ENCODE results near the gene YARS1. TPM values are rescaled to one million over a fixed set of nuclear protein-coding genes. Genes with fewer than 3 reads are reported as not detected.

Gene YARS1
- total and polyA plus RNA-seq, 7 experiments from 2014 or later: 48.6 to 175 (median 85.4) TPM

- Histone ChIP-seq H3K4me1 (ENCODE audit: control insufficient read depth in 2 of 2, insufficient read depth in 2 of 2, low read length in 2 of 2) (no peaks in the 10 kb centered on the region), H3K9me3 (ENCODE audit: control insufficient read depth in 2 of 3, low read length in 3 of 3) (no peaks in the 10 kb centered on the region), H3K27me3 (ENCODE audit: control insufficient read depth in 2 of 2, insufficient read depth in 2 of 2, low read length in 2 of 2) (no peaks in the 10 kb centered on the region), H3K4me3 (ENCODE audit: low read length) (no peak overlapping the region), H3K27ac (ENCODE audit: low read depth, low read length) (no peak overlapping the region), H3K36me3 (ENCODE audit: control insufficient read depth in 2 of 3, insufficient read depth in 3 of 3, low read length in 3 of 3) (no peaks in the 10 kb centered on the region)
- POLR2A ChIA-PET: no interaction called here
- Mint-ChIP-seq H3K27me3 (peaks cover 0 to 19% (median 7%) of the 10 kb centered on the region in 5 donors), H3K27ac (no peak overlapping the region), H3K4me1 (peaks cover 0 to 17% (median 6%) of the 10 kb centered on the region in 7 donors), H3K36me3 (peaks cover 0 to 1% (median 0%) of the 10 kb centered on the region in 5 donors), H3K9me3 (peaks cover 0 to 2% (median 0%) of the 10 kb centered on the region in 11 donors), H3K4me3 (peak overlapping the region in 1 of 10 donors; percentile 33)
- CTCF ChIA-PET: interaction anchor here (1.1 kb wide), 1 partner anchor 15 kb away, joined by 3 read pairs; no protein-coding TSS in a partner anchor
- intact Hi-C loops (cut with micrococcal nuclease): no loop called here
- DNase-seq (no peak), ATAC-seq (no peak)
Measured at GRCh38 chr1:32725615-32725982, 91.6 kb downstream of the YARS1 start.

Other genes with a start within 250 kb of the YARS1 start
- gene ZBTB8OS, start 166.8 kb downstream of the YARS1 start, total RNA-seq: 10 to 100 TPM; 35.5 to 58.8 (median 47.4) TPM
- gene ZBTB8OS, start 166.8 kb downstream of the YARS1 start, polyA plus RNA-seq: 10 to 100 TPM; 49.8 to 65.9 TPM
- gene RBBP4, start 166.2 kb downstream of the YARS1 start, total RNA-seq: 100 to 1,000 TPM; 130 to 280 (median 162) TPM
- 100 to 1,000 TPM; 246 to 251 TPM for gene RBBP4, start 166.2 kb downstream of the YARS1 start, polyA plus RNA-seq
- gene SYNC, start 114.6 kb downstream of the YARS1 start, total RNA-seq: not detected
- gene SYNC, start 114.6 kb downstream of the YARS1 start, polyA plus RNA-seq: not detected
- 10 to 100 TPM; 36.3 to 69.0 (median 60.2) TPM for gene S100PBP, start 295 bp upstream of the YARS1 start, total RNA-seq
- 1 to 10 TPM; 9.3 to 9.6 TPM for gene S100PBP, start 295 bp upstream of the YARS1 start, polyA plus RNA-seq
- gene FNDC5, start 53.6 kb upstream of the YARS1 start, total RNA-seq: not detected
- gene FNDC5, start 53.6 kb upstream of the YARS1 start, polyA plus RNA-seq: under 1 TPM in 1 of 2 donors, not detected in 1; 0.25 TPM
- under 1 TPM in 2 of 5 experiments, not detected in 3; 0.31 to 0.43 TPM for gene HPCA, start 69.1 kb upstream of the YARS1 start, total RNA-seq
- gene HPCA, start 69.1 kb upstream of the YARS1 start, polyA plus RNA-seq: not detected
- not detected for gene TMEM54, start 84.0 kb upstream of the YARS1 start, total RNA-seq
- not detected for gene TMEM54, start 84.0 kb upstream of the YARS1 start, polyA plus RNA-seq
- gene RNF19B, start 147.5 kb upstream of the YARS1 start, total RNA-seq: 10 to 100 TPM; 17.1 to 58.1 (median 39.2) TPM
- gene RNF19B, start 147.5 kb upstream of the YARS1 start, polyA plus RNA-seq: 1 to 10 TPM in 1 of 2 donors, under 1 TPM in 1; 0.58 to 2.2 TPM
- 100 to 1,000 TPM in 1 of 5 experiments, 10 to 100 TPM in 4; 53.8 to 219 (median 90.2) TPM for gene AK2, start 219.5 kb upstream of the YARS1 start, total RNA-seq
- 100 to 1,000 TPM; 113 to 134 TPM for gene AK2, start 219.5 kb upstream of the YARS1 start, polyA plus RNA-seq

Measured in naive thymus-derived CD4-positive, alpha-beta T cell (primary cell).